ENCODE data around the gene UPK3A. TPM values are rescaled to one million over a fixed set of nuclear protein-coding genes. Genes with fewer than 3 reads are reported as not detected.
A peak's percentile ranks its signal among the peaks of the same experiment; 100 is the strongest.

The UPK3A gene
- polyA plus RNA-seq, 3 donors: 6.0 to 19.0 (median 14.0) TPM

DNA sequence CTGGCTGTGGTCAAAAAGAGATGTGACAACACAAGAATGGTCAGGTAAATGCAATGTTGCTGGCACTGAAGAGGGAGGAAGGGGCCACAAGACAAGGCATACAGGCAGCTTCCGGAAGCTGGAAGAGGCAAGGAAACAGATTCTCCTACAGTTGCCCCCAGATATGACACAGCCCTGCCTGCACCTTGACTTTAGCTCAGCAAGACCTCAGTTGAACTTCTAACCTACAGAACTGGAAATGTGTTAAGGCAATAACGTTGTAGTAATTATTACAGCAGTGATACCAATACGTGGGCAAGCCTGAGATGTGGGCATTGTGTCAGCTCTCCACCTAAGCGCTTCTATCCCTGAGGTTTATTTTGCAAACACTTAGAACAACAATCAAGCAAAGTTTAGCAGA, 39.8 kb upstream of the UPK3A start:
- Mint-ChIP-seq H3K27ac (no peak overlapping the region), H3K27me3 (ENCODE audit: low read depth in 3 of 3) (peaks cover 0 to 5% (median 1%) of the 10 kb centered on the region in 3 donors), H3K4me3 (no peak overlapping the region), H3K4me1 (peaks cover 47% of the 10 kb centered on the region), H3K9me3 (no peaks in the 10 kb centered on the region), H3K36me3 (no peaks in the 10 kb centered on the region)
- no peaks in the 10 kb centered on the region for H3K27me3 ChIP-seq (ENCODE audit: control insufficient read depth in 2 of 2, insufficient read depth in 2 of 2, low read length in 2 of 2)
- H3K27ac ChIP-seq (ENCODE audit: low read depth in 1 of 2, low read length in 2 of 2): no peak overlapping the region
- no CpG with 5 or more reads among the region's 4 CpGs for WGBS (ENCODE audit: insufficient coverage)
- H3K36me3 ChIP-seq (replicated peaks in 1 of 2; ENCODE audit: control insufficient read depth in 1 of 2, insufficient read depth in 2 of 2, low read length in 2 of 2): no peaks in the 10 kb centered on the region
- DNase-seq: no peak
- intact Hi-C loops (cut with micrococcal nuclease): loop anchor here in 1 of 2 donors (5.0 kb wide), 1 partner anchor 38 kb away; no protein-coding TSS in a partner anchor
- no peak overlapping the region for H3K4me3 ChIP-seq (replicated peaks in 1 of 3; ENCODE audit: low read depth in 2 of 3, low read length in 3 of 3)
- no peaks in the 10 kb centered on the region for H3K9me3 ChIP-seq (replicated peaks in 1 of 2; ENCODE audit: control insufficient read depth in 1 of 2, insufficient read depth in 1 of 2, low read length in 2 of 2)
- no peak for TF ChIP-seq CTCF (IDR thresholded peaks at IDR 0.05)
- H3K9ac ChIP-seq (ENCODE audit: insufficient read depth, low read length, poor library complexity, severe bottlenecking): no peak overlapping the region
- H4K20me1 ChIP-seq (ENCODE audit: insufficient read depth, low read length): peaks cover 2% of the 10 kb centered on the region
- H2AFZ ChIP-seq (ENCODE audit: insufficient read depth, low read depth, low read length, poor library complexity, severe bottlenecking): no peak overlapping the region
- peaks cover 17% of the 10 kb centered on the region for H3K79me2 ChIP-seq (ENCODE audit: insufficient read depth, low read length)
- H3K4me1 ChIP-seq (ENCODE audit: control insufficient read depth in 1 of 2, insufficient read depth in 2 of 2, low read length in 2 of 2): peaks cover 29 to 41% of the 10 kb centered on the region in 2 donors
- no peak overlapping the region for H3K4me2 ChIP-seq (replicated peaks; ENCODE audit: extremely low read depth, low read length, poor library complexity, severe bottlenecking)

- intact Hi-C loops (cut with micrococcal nuclease): no loop called here
- Histone ChIP-seq H3K4me3 (replicated peaks in 1 of 3; ENCODE audit: low read depth in 2 of 3, low read length in 3 of 3) (no peak overlapping the region), H3K4me1 (ENCODE audit: control insufficient read depth in 1 of 2, insufficient read depth in 2 of 2, low read length in 2 of 2) (peaks cover 26 to 36% of the 10 kb centered on the region in 2 donors), H3K27ac (ENCODE audit: low read depth in 1 of 2, low read length in 2 of 2) (no peak overlapping the region), H3K79me2 (ENCODE audit: insufficient read depth, low read length) (peaks cover 6% of the 10 kb centered on the region), H3K36me3 (replicated peaks in 1 of 2; ENCODE audit: control insufficient read depth in 1 of 2, insufficient read depth in 2 of 2, low read length in 2 of 2) (no peaks in the 10 kb centered on the region), H3K4me2 (replicated peaks; ENCODE audit: extremely low read depth, low read length, poor library complexity, severe bottlenecking) (no peak overlapping the region), H4K20me1 (ENCODE audit: insufficient read depth, low read length) (no peaks in the 10 kb centered on the region), H2AFZ (ENCODE audit: insufficient read depth, low read depth, low read length, poor library complexity, severe bottlenecking) (no peak overlapping the region), H3K9ac (ENCODE audit: insufficient read depth, low read length, poor library complexity, severe bottlenecking) (no peak overlapping the region), H3K27me3 (ENCODE audit: control insufficient read depth in 2 of 2, insufficient read depth in 2 of 2, low read length in 2 of 2) (no peaks in the 10 kb centered on the region), H3K9me3 (replicated peaks in 1 of 2; ENCODE audit: control insufficient read depth in 1 of 2, insufficient read depth in 1 of 2, low read length in 2 of 2) (no peaks in the 10 kb centered on the region)
- Mint-ChIP-seq H3K4me1 (peaks cover 43% of the 10 kb centered on the region), H3K27me3 (ENCODE audit: low read depth in 3 of 3) (peaks cover 0 to 5% (median 1%) of the 10 kb centered on the region in 3 donors), H3K9me3 (no peaks in the 10 kb centered on the region), H3K36me3 (no peaks in the 10 kb centered on the region), H3K27ac (peak overlapping the region in 2 of 7 donors; percentile 16 to 20), H3K4me3 (no peak overlapping the region)
- peak in 1 of 3 donors; percentile 33 for DNase-seq
- TF ChIP-seq CTCF (IDR thresholded peaks at IDR 0.05): no peak
- WGBS (ENCODE audit: insufficient coverage): 91% methylated on average over 10 of the region's 13 CpGs
Observed at GRCh38 chr22:45246060-45246985, 38.4 kb upstream of the UPK3A start.
